ENCODE results near the gene ELMOD1.
A peak's percentile ranks its signal among the peaks of the same experiment; 100 is the strongest.

Gene ELMOD1

GRCh38 chr11:107594736-107595135 lies 3.8 kb downstream of the ELMOD1 start:
- no peak for DNase-seq (ENCODE audit: low read depth)
- TF ChIP-seq CTCF (IDR thresholded peaks at IDR 0.05; ENCODE audit: insufficient read depth, low read depth, low read length, missing control alignments) = no peak
- no peak overlapping the region for H3K4me3 ChIP-seq (ENCODE audit: low read depth, low read length)

- no peak overlapping the region for H3K4me3 ChIP-seq (ENCODE audit: low read depth, low read length)
- TF ChIP-seq CTCF (IDR thresholded peaks at IDR 0.05; ENCODE audit: insufficient read depth, low read depth, low read length, missing control alignments) = peak; percentile 53
- peak; percentile 32 for DNase-seq (ENCODE audit: low read depth)
Measured at GRCh38 chr11:107598225-107599139, 7.5 kb downstream of the ELMOD1 start.

GRCh38 chr11:107605061-107606006 lies 14.4 kb downstream of the ELMOD1 start:
- no peak for DNase-seq (ENCODE audit: low read depth)
- no peak overlapping the region for H3K4me3 ChIP-seq (ENCODE audit: low read depth, low read length)
- TF ChIP-seq CTCF (IDR thresholded peaks at IDR 0.05; ENCODE audit: insufficient read depth, low read depth, low read length, missing control alignments) = no peak

- H3K4me3 ChIP-seq (ENCODE audit: low read depth, low read length) = no peak overlapping the region
- TF ChIP-seq CTCF (IDR thresholded peaks at IDR 0.05; ENCODE audit: insufficient read depth, low read depth, low read length, missing control alignments) = no peak
- DNase-seq (ENCODE audit: low read depth) = peak; percentile 26
Measured at GRCh38 chr11:107606141-107606540, 15.2 kb downstream of the ELMOD1 start.

- TF ChIP-seq CTCF (IDR thresholded peaks at IDR 0.05; ENCODE audit: insufficient read depth, low read depth, low read length, missing control alignments) = no peak
- DNase-seq (ENCODE audit: low read depth) = no peak
- no peak overlapping the region for H3K4me3 ChIP-seq (ENCODE audit: low read depth, low read length)
Measured at GRCh38 chr11:107608809-107609208, 17.9 kb downstream of the ELMOD1 start.

GRCh38 chr11:107609400-107610218 lies 18.7 kb downstream of the ELMOD1 start:
- TF ChIP-seq CTCF (IDR thresholded peaks at IDR 0.05; ENCODE audit: insufficient read depth, low read depth, low read length, missing control alignments) = no peak
- no peak for DNase-seq (ENCODE audit: low read depth)
- H3K4me3 ChIP-seq (ENCODE audit: low read depth, low read length) = no peak overlapping the region

All from GM12865 (cell line).